ENCODE results near the gene ICAM5.
"Not testable (repeated sequence)": the region's sequence is repeated elsewhere in the genome, so short reads cannot be mapped to it uniquely, and the experiment has no call there.

ICAM5 gene

GRCh38 chr19:10289836-10290356, at the start of gene ICAM5:
Gene ICAM5 (plus strand): TSS chr19:10289952. CDS start chr19:10290044, 92 bp downstream.
- TF ChIP-seq CTCF (conservative IDR thresholded peaks at IDR 0.05), result no peak
- H3K27ac ChIP-seq, result no peak within 1 kb of the TSS; the same call in 1 of the 2 replicates

GRCh38 chr19:10241826-10242449, 47.8 kb upstream of the ICAM5 start:
- H3K27ac ChIP-seq, result not testable (repeated sequence)

GRCh38 chr19:10243606-10244005, 46.1 kb upstream of the ICAM5 start:
- H3K27ac ChIP-seq, result no peak overlapping the region
- TF ChIP-seq CTCF (conservative IDR thresholded peaks at IDR 0.05), result no peak

- no peak for TF ChIP-seq CTCF (conservative IDR thresholded peaks at IDR 0.05)
- no peak overlapping the region for H3K27ac ChIP-seq
Observed at GRCh38 chr19:10245189-10245939, 44.4 kb upstream of the ICAM5 start.

- H3K27ac ChIP-seq, result no peak overlapping the region
- no peak for TF ChIP-seq CTCF (conservative IDR thresholded peaks at IDR 0.05)
Observed at GRCh38 chr19:10246511-10246910, 43.2 kb upstream of the ICAM5 start.

GRCh38 chr19:10251792-10252694, 37.7 kb upstream of the ICAM5 start, which contains the start of gene MRPL4:
Gene MRPL4 (plus strand): TSS chr19:10252214. CDS start chr19:10252254, 40 bp downstream.
- no peak for TF ChIP-seq CTCF (conservative IDR thresholded peaks at IDR 0.05)
- H3K27ac ChIP-seq, result peak within 1 kb of the TSS; percentile 70

GRCh38 chr19:10252707-10253106, 37.0 kb upstream of the ICAM5 start:
- TF ChIP-seq CTCF (conservative IDR thresholded peaks at IDR 0.05), result no peak
- H3K27ac ChIP-seq, result peak overlapping the region; percentile 70

All from VCaP (cell line).